Loucy (cell line): Measurements from ENCODE around the gene ENOX1.

Source experiments
- H2AFZ ChIP-seq: fragments of 200-600 bp; sonication (generic); 2 replicates; pipeline ENCODE4 v1.6.0; 2016; ENCODE audit warnings: antibody characterized with exemption, mild to moderate bottlenecking, low read length, moderate library complexity
- H3F3A ChIP-seq: fragments of 200-600 bp; 2 replicates; pipeline ENCODE4 v1.6.0; 2016; ENCODE audit warnings: antibody characterized with exemption, low read depth, mild to moderate bottlenecking
- H3K27me3 ChIP-seq: fragments of 200-600 bp; sonication (generic); 2 replicates; pipeline ENCODE4 v1.6.1; 2014; ENCODE audit warnings: low read length, mild to moderate bottlenecking; ENCODE audit not compliant: insufficient read depth, poor library complexity, severe bottlenecking
- H3K36me3 ChIP-seq: fragments of 200-600 bp; sonication (generic); 2 replicates; pipeline ENCODE4 v1.6.1; 2016; ENCODE audit warnings: low read length; ENCODE audit not compliant: insufficient read depth
- H3K4me1 ChIP-seq: fragments of 200-600 bp; sonication (generic); 2 replicates; pipeline ENCODE4 v1.5.1; 2014; ENCODE audit warnings: low read length, mild to moderate bottlenecking; ENCODE audit not compliant: insufficient read depth, poor library complexity, severe bottlenecking
- H3K4me2 ChIP-seq: fragments of 200-600 bp; sonication (generic); 2 replicates; pipeline ENCODE4 v1.6.0; 2014; ENCODE audit warnings: antibody characterized with exemption, low read length, low read depth, mild to moderate bottlenecking; ENCODE audit not compliant: poor library complexity, severe bottlenecking
- H3K4me3 ChIP-seq: fragments of 200-600 bp; sonication (generic); 2 replicates; pipeline ENCODE4 v1.5.1; 2014; ENCODE audit warnings: low read length, mild to moderate bottlenecking, mixed read lengths; ENCODE audit not compliant: poor library complexity, severe bottlenecking
- H3K79me2 ChIP-seq: fragments of 200-600 bp; sonication (generic); 2 replicates; pipeline ENCODE4 v1.6.1; 2014; ENCODE audit warnings: low read length; ENCODE audit not compliant: insufficient read depth
- H3K9ac ChIP-seq: fragments of 200-600 bp; sonication (generic); 2 replicates; pipeline ENCODE4 v1.6.0; 2014; ENCODE audit warnings: mild to moderate bottlenecking, low read depth, low read length, moderate library complexity; ENCODE audit not compliant: poor library complexity, severe bottlenecking
- H3K9me2 ChIP-seq: fragments of 200-600 bp; sonication (generic); replicated peaks from 2 replicates; pipeline ENCODE4 v1.6.1; 2016; ENCODE audit warnings: low read depth, low read length, mixed read lengths
- H3K9me3 ChIP-seq: fragments of 200-600 bp; sonication (generic); 2 replicates; pipeline ENCODE4 v1.6.1; 2014; ENCODE audit warnings: mild to moderate bottlenecking, antibody characterized with exemption, low read length, low read depth; ENCODE audit not compliant: insufficient read depth
- H4K20me1 ChIP-seq: fragments of 200-600 bp; sonication (generic); 2 replicates; pipeline ENCODE4 v1.6.0; 2014; ENCODE audit warnings: antibody characterized with exemption, low read length, mild to moderate bottlenecking; ENCODE audit not compliant: insufficient read depth, poor library complexity, severe bottlenecking
- CTCF ChIP-seq: fragments of 200-600 bp; sonication (generic); conservative IDR thresholded peaks from 2 replicates; pipeline ENCODE4 v1.5.1; 2014; ENCODE audit warnings: mild to moderate bottlenecking, antibody characterized with exemption, low read length
- EZH2phosphoT487 ChIP-seq: fragments of 200-600 bp; IDR thresholded peaks from 2 replicates; pipeline ENCODE4 v1.6.1; 2018; ENCODE audit warnings: antibody characterized with exemption, mild to moderate bottlenecking, moderate library complexity, borderline replicate concordance

Gene ENOX1

GRCh38 chr13:43766725-43767124 is 20.0 kb downstream of the ENOX1 start:
- no peaks in the 10 kb centered on the region for H3F3A ChIP-seq
- H2AFZ ChIP-seq: no peak overlapping the region
- no peaks in the 10 kb centered on the region for H3K79me2 ChIP-seq
- H3K9me2 ChIP-seq: no peaks in the 10 kb centered on the region
- no peak overlapping the region for H3K9ac ChIP-seq
- no peak for TF ChIP-seq CTCF
- TF ChIP-seq EZH2phosphoT487: no peak
- no peaks in the 10 kb centered on the region for H3K36me3 ChIP-seq
- H4K20me1 ChIP-seq: no peaks in the 10 kb centered on the region
- H3K27me3 ChIP-seq: no peaks in the 10 kb centered on the region
- H3K4me1 ChIP-seq: peaks cover 13% of the 10 kb centered on the region
- H3K4me2 ChIP-seq: no peak overlapping the region
- H3K9me3 ChIP-seq: no peaks in the 10 kb centered on the region
- H3K4me3 ChIP-seq: no peak overlapping the region

- no peaks in the 10 kb centered on the region for H3F3A ChIP-seq
- H3K9me2 ChIP-seq: no peaks in the 10 kb centered on the region
- TF ChIP-seq CTCF (no peak), EZH2phosphoT487 (no peak)
- no peaks in the 10 kb centered on the region for H3K27me3 ChIP-seq
- no peaks in the 10 kb centered on the region for H3K36me3 ChIP-seq
- no peak overlapping the region for H3K4me3 ChIP-seq
- no peaks in the 10 kb centered on the region for H4K20me1 ChIP-seq
- H2AFZ ChIP-seq: no peak overlapping the region
- H3K4me2 ChIP-seq: no peak overlapping the region
- H3K9ac ChIP-seq: no peak overlapping the region
- H3K4me1 ChIP-seq: peaks cover 4% of the 10 kb centered on the region
- H3K79me2 ChIP-seq: no peaks in the 10 kb centered on the region
- H3K9me3 ChIP-seq: no peaks in the 10 kb centered on the region
These were observed 22.4 kb downstream of the ENOX1 start for GRCh38 chr13:43764349-43764748.

DNA sequence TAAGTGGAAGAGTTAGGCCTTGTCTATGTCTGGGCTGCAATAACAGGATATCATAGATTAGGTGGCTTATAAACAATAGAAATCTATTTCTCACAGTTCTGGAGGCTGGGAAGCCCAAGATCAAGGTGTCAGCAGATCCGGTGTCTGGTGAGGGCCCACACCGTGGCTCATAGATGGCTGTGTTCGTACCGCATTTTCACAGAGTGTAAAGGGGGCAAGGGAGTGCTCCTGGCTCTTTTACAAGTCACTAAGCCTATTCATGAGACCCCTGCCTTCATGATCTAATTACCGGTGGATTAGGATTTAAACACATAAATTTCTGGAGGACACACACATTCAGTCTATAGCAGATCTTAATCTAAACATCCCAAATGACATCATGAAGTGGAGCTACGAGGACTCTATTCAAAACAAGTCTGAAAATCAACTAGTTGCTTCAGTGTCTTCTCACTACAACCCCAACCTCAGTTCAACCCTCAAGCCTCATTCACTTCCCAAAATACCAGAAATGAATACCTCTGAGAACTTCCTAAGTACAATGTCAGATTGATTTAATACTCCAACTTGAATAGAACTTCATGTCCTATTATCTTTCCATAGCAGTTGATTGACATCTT is 23.5 kb downstream of the ENOX1 start:
- Histone ChIP-seq H3K4me1 (no peaks in the 10 kb centered on the region), H3K27me3 (no peaks in the 10 kb centered on the region), H3K36me3 (no peaks in the 10 kb centered on the region), H4K20me1 (no peaks in the 10 kb centered on the region), H2AFZ (no peak overlapping the region), H3K4me3 (no peak overlapping the region), H3K79me2 (no peaks in the 10 kb centered on the region), H3K4me2 (no peak overlapping the region), H3F3A (no peaks in the 10 kb centered on the region), H3K9me2 (no peaks in the 10 kb centered on the region), H3K9me3 (no peaks in the 10 kb centered on the region), H3K9ac (no peak overlapping the region)
- no peak for TF ChIP-seq CTCF
- TF ChIP-seq EZH2phosphoT487: no peak
